ENCODE results near the gene ABI3BP. TPM values are rescaled to one million over a fixed set of nuclear protein-coding genes. Genes with fewer than 3 reads are reported as not detected.

The ABI3BP gene
- total and polyA plus RNA-seq, 10 of the 15 experiments (the other 5 are each of a cell fraction or from before 2014, with no cell fraction given): 0.03 to 0.42 (median 0.11) TPM; not detected in 4

DNA sequence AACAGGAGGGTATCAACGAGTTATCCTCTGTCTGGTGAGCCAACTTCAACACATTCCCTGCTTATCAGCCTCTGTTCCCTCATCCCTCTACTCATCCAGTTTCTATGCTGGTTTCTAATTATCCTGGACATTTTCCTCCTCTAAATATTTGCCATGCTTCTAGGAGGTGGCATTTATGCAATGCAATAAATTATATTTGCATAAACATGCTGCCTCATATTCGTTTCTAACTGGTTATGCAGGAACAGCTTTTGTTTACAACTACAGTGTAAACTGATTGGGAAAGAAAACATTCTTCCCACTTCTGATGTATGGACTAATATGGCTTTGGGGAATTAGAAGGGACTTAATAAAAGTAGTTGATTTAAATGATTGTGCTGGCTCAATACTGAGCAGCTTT is 161.6 kb downstream of the ABI3BP start:
- BruUV-seq (replicated peaks): no TSS peak
- in situ Hi-C loops (cut with MboI): no loop called here
- Histone ChIP-seq H3K4me3 (no peak overlapping the region), H3K9me3 (replicated peaks; ENCODE audit: control insufficient read depth, insufficient read depth, low read length) (no peaks in the 10 kb centered on the region), H3K79me2 (ENCODE audit: control insufficient read depth, insufficient read depth, low read length) (no peaks in the 10 kb centered on the region), H3K4me2 (ENCODE audit: control insufficient read depth, insufficient read depth) (no peak overlapping the region), H3K9ac (ENCODE audit: control insufficient read depth, insufficient read depth, low read length) (no peak overlapping the region), H3K27me3 (replicated peaks in 1 of 2; ENCODE audit: control insufficient read depth in 2 of 2, insufficient read depth in 2 of 2, low read length in 1 of 2) (no peaks in the 10 kb centered on the region; a peak in 1 of 4 replicates), H4K20me1 (ENCODE audit: control insufficient read depth, insufficient read depth) (no peaks in the 10 kb centered on the region), H3K27ac (ENCODE audit: control insufficient read depth, insufficient read depth) (no peak overlapping the region), H2AFZ (ENCODE audit: control insufficient read depth, low read depth, low read length) (no peak overlapping the region), H3K36me3 (ENCODE audit: control insufficient read depth in 2 of 2, insufficient read depth in 2 of 2, low read length in 1 of 2) (no peaks in the 10 kb centered on the region), H3K4me1 (ENCODE audit: control insufficient read depth, insufficient read depth, low read length) (no peaks in the 10 kb centered on the region)
- FAIRE-seq: no peak
- SMC1A ChIA-PET (ENCODE audit: uncharacterized antibody, unreplicated experiment): interaction anchor here (1.1 kb wide), 2 partner anchors 9 to 35 kb away, joined by 3 read pairs; no protein-coding TSS in a partner anchor
- CTCF ChIA-PET: no interaction called here
- intact Hi-C loops (cut with micrococcal nuclease; ENCODE audit: unreplicated experiment): no loop called here
- no peak for ATAC-seq
- TF ChIP-seq USF1 (IDR thresholded peaks at IDR 0.05; ENCODE audit: borderline replicate concordance, extremely low read length, insufficient read depth, low read depth, low read length): no peak
- RAD21 ChIA-PET (ENCODE audit: unreplicated experiment): no interaction called here
- DNase-seq (ENCODE audit: low read depth, low spot score): no peak
- WGBS (ENCODE audit: insufficient coverage, insufficient replicate concordance, low lambda C conversion rate, missing lambda C conversion rate): 0% methylated on average over 2 of the region's 2 CpGs
- POLR2A ChIA-PET: no interaction called here

- ChIA-PET CTCF (no interaction called here), RAD21 (ENCODE audit: unreplicated experiment) (no interaction called here), SMC1A (ENCODE audit: uncharacterized antibody, unreplicated experiment) (interaction anchor here (0.6 kb wide), 1 partner anchor 821 kb away, joined by 3 read pairs; no protein-coding TSS in a partner anchor), POLR2A (no interaction called here)
- BruUV-seq (replicated peaks): no TSS peak
- FAIRE-seq (no peak), DNase-seq (ENCODE audit: low read depth, low spot score) (no peak), ATAC-seq (no peak)
- intact Hi-C loops (cut with micrococcal nuclease; ENCODE audit: unreplicated experiment) (no loop called here), in situ Hi-C loops (cut with MboI) (no loop called here)
- no peak overlapping the region for H2AFZ ChIP-seq (ENCODE audit: control insufficient read depth, low read depth, low read length)
- no peaks in the 10 kb centered on the region for H3K79me2 ChIP-seq (ENCODE audit: control insufficient read depth, insufficient read depth, low read length)
- TF ChIP-seq CREB1 (IDR thresholded peaks at IDR 0.05; ENCODE audit: low read depth): no peak
- TF ChIP-seq TCF3 (IDR thresholded peaks at IDR 0.05; ENCODE audit: borderline replicate concordance, insufficient read depth, low read depth, low read length): no peak
- TF ChIP-seq USF1 (IDR thresholded peaks at IDR 0.05; ENCODE audit: borderline replicate concordance, extremely low read length, insufficient read depth, low read depth, low read length): no peak
- no peak for TF ChIP-seq CBX5 (IDR thresholded peaks at IDR 0.05; ENCODE audit: low read depth)
- H3K9ac ChIP-seq (ENCODE audit: control insufficient read depth, insufficient read depth, low read length): no peak overlapping the region
- H3K27ac ChIP-seq (ENCODE audit: control insufficient read depth, insufficient read depth): no peak overlapping the region
- no peak overlapping the region for H3K4me2 ChIP-seq (ENCODE audit: control insufficient read depth, insufficient read depth)
- no peaks in the 10 kb centered on the region for H3K9me3 ChIP-seq (replicated peaks; ENCODE audit: control insufficient read depth, insufficient read depth, low read length)
- no peak overlapping the region for H3K4me3 ChIP-seq
- no peaks in the 10 kb centered on the region for H3K4me1 ChIP-seq (ENCODE audit: control insufficient read depth, insufficient read depth, low read length)
- H3K36me3 ChIP-seq (ENCODE audit: control insufficient read depth in 2 of 2, insufficient read depth in 2 of 2, low read length in 1 of 2): no peaks in the 10 kb centered on the region
- H4K20me1 ChIP-seq (ENCODE audit: control insufficient read depth, insufficient read depth): no peaks in the 10 kb centered on the region
- H3K27me3 ChIP-seq (replicated peaks in 1 of 2; ENCODE audit: control insufficient read depth in 2 of 2, insufficient read depth in 2 of 2, low read length in 1 of 2): no peaks in the 10 kb centered on the region; a peak in 1 of 4 replicates
Observed at GRCh38 chr3:100830931-100831330, 162.3 kb downstream of the ABI3BP start.
